ENCODE measurements around the gene ZYG11A. TPM values are rescaled to one million over a fixed set of nuclear protein-coding genes. Genes with fewer than 3 reads are reported as not detected.

ZYG11A gene
- total RNA-seq, 1 experiment from 2014 or later: 7.3 TPM

- H3K9me3 Mint-ChIP-seq: no peaks in the 10 kb centered on the region
- H3K27me3 Mint-ChIP-seq (ENCODE audit: low read depth): no peaks in the 10 kb centered on the region
- ATAC-seq: no peak; the same call in 1 of the 2 replicates
- no peak overlapping the region for H3K27ac Mint-ChIP-seq
- H3K4me1 Mint-ChIP-seq: peaks cover 23% of the 10 kb centered on the region
- DNase-seq (ENCODE audit: low spot score): no peak
- ChIA-PET POLR2A (interaction anchor here (0.5 kb wide), 1 partner anchor 119 kb away, joined by 3 read pairs; no protein-coding TSS in a partner anchor), CTCF (interaction anchor here (0.6 to 1.9 kb wide), 5 partner anchors 15 to 280 kb away, joined by 3 to 9 read pairs (median 7); partner anchors contain the start of genes ECHDC2 and ZYG11B)
- no peaks in the 10 kb centered on the region for H3K36me3 Mint-ChIP-seq
- TF ChIP-seq ZNF425 (CRISPR knock-in tag; conservative IDR thresholded peaks at IDR 0.05) (no peak), ZNF532 (CRISPR knock-in tag; IDR thresholded peaks at IDR 0.05; ENCODE audit: borderline replicate concordance) (no peak), GRHL2 (CRISPR knock-in tag; IDR thresholded peaks at IDR 0.05; ENCODE audit: insufficient replicate concordance, severe bottlenecking) (no peak)
- no peak overlapping the region for H3K4me3 Mint-ChIP-seq
These were observed 63.6 kb downstream of the ZYG11A start for GRCh38 chr1:52906135-52906603.

- Mint-ChIP-seq H3K9me3 (no peaks in the 10 kb centered on the region), H3K27me3 (ENCODE audit: low read depth) (no peaks in the 10 kb centered on the region), H3K27ac (no peak overlapping the region), H3K4me1 (peaks cover 26% of the 10 kb centered on the region), H3K4me3 (no peak overlapping the region), H3K36me3 (no peaks in the 10 kb centered on the region)
- no peak for ATAC-seq
- ChIA-PET POLR2A (no interaction called here), CTCF (interaction anchor here (1.2 kb wide), 1 partner anchor 280 kb away, joined by 5 read pairs; no protein-coding TSS in a partner anchor)
- DNase-seq (ENCODE audit: low spot score): no peak
- TF ChIP-seq SP1 (CRISPR knock-in tag; conservative IDR thresholded peaks at IDR 0.05) (no peak), GTF2I (CRISPR knock-in tag; conservative IDR thresholded peaks at IDR 0.05) (no peak), E2F4 (CRISPR knock-in tag; IDR thresholded peaks at IDR 0.05; ENCODE audit: borderline replicate concordance, low read depth) (no peak), GABPB1 (CRISPR knock-in tag; IDR thresholded peaks at IDR 0.05) (no peak), CTCF (IDR thresholded peaks at IDR 0.05) (no peak), ESRRA (CRISPR knock-in tag; IDR thresholded peaks at IDR 0.05; ENCODE audit: borderline replicate concordance) (no peak), NFYB (CRISPR knock-in tag; conservative IDR thresholded peaks at IDR 0.05; ENCODE audit: low read depth) (no peak), ZNF512 (CRISPR knock-in tag; IDR thresholded peaks at IDR 0.05; ENCODE audit: borderline replicate concordance) (no peak), TEAD1 (CRISPR knock-in tag; IDR thresholded peaks at IDR 0.05) (no peak), JAZF1 (CRISPR knock-in tag; IDR thresholded peaks at IDR 0.05) (no peak)
These were observed 64.7 kb downstream of the ZYG11A start for GRCh38 chr1:52907068-52907811.

All from WTC11 (cell line).